Measurements from ENCODE around the gene RYR2.
"Not testable (repeated sequence)": the region's sequence is repeated elsewhere in the genome, so short reads cannot be mapped to it uniquely, and the experiment has no call there.

The RYR2 gene

DNA sequence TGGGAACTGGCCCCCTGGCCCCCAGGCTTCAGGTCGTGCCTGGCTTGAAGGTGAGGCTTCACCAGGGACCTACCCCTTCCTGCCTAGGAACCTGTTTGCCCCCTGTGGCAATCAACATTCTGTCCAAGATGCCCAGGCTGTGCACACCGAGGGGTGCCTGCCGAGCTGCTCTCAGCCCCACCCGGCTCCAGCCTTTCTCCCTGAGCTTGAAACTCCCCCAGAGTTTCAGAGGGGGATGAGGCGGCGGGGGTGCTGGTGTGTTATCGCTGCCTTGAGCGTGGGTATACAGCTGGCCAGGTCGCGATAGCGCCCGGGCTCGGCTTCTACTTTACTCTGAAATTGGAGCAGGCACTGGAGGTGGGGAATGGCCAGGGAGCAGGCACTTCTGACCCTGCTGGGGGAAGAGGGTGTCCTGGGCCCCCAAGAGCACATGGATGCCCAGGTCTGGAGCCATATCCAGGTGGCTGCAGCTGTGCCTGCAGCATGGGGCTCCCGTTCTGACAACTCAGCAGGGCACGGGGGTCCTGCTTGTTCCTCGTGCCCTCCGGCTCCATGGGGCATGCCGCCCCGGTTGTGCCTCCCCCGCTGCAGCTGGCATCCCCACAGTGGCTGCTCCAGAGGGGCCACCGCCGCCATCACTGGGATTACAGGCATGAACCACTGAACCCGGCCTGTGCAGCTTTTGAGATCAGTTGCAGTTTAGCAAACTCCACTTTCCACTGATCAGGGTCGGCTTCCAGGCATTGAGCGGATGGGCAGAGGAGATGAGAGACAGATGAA lies 29.8 kb downstream of the RYR2 start:
- in situ Hi-C loops (cut with MboI; ENCODE audit: low sequenced_read_pairs) = no loop called here

DNA sequence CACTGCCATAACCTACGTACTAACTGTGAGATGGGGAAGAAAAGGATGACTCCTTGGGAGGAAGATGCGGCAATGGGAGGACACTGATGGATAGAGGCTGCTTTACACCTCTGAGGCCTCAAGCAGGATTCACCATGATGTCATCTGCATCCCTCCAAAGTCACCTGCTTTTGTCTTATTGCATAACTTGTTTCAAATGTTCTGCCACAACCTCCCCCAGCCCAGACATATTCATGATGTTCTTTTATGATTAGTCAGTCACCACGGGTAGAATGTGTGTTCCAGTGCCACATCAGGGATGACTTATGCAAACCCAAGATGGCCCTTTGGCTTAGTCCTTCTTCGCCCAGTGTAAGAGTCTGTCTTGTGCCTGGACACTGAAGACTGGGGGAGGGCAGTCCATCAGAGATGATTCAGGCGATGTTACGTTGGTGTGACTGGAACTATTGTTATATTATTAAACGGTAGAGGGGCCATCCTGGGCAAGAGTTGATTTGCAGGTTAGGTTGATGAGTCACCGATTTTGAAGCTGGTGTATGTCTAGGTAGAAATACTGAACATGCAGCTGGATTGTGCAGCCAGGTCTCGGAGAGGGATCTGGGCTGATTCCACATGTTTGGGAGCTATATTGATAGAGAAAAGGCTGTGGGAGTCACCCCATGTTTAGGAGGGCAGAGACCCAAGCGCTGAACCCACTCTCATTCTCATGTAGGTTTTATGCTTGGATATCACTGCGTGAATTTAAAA lies 32.6 kb downstream of the RYR2 start:
- in situ Hi-C loops (cut with MboI; ENCODE audit: low sequenced_read_pairs) = no loop called here

DNA sequence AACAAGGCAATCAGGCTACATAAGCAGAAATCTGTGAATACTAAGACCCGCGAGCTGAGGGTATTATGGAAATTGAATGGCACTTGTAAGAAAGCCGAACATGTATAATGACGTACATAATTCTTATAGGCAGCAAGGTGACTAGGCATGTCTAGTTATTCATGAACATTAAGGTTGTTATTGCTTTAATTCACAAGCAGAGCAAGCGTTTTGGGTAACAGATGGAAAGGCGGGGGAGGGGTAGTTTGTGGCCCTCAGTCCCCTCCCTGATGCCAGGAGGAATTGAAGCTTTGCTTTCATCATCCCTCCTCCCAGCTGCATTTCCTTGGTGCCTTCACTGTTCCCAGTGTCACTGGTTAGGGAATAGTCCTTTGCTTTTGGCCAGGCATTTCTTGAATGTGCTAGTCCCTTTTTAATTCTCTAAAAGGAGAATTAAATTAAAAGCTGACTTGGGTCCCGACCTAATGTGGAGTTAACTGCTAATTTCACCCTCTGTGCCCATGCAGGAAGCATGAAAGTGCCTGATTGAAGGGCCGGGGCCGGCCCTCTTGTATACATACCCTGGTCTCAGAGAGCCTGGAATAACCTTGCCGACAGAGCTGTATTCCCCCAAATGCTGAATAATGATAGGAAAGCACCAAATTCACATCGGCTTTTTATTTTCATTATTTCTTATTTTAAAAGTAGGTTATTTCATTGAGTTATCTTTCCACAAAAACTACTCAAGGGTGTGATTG lies 42.5 kb downstream of the RYR2 start:
- in situ Hi-C loops (cut with MboI; ENCODE audit: low sequenced_read_pairs) = no loop called here

DNA sequence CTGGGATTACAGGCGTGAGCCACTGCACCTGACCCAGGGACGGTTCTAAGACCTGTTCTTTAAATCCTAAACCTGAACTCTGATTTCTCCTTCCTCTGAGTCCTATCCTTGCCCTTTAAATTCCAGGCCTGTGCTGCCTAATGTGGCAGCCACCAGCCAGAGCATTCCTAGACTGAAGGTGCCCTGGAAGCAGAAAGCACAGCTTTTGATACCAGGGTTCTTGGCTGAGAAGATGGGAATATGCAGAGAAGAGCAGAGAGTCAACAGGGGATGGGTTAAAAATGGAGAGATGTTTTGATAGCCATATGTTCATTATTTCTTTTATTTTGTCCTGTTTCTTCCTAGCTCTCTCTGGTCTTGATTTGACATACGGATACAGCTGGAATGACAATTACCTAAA lies 49.7 kb downstream of the RYR2 start:
- in situ Hi-C loops (cut with MboI; ENCODE audit: low sequenced_read_pairs) = no loop called here

DNA sequence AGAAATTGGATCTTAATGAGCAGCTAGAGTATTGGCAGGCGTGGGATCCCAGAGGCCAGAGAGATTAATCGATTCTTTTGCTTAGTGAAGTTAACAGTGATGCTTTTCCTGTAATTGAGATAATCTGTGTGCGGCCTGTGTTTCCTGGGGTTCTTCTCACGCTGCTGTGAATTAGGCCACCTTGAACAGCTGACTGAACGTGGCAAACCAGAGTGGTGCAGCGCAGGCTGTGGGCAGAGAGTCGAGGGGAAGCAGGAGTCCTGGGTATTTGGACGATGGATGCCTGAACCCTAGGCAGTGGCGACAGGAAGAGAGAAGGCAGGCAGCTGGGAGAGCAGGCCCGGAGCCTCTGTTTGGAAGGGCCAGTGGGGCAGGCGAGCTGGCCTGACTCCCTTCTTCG lies 51.7 kb downstream of the RYR2 start:
- in situ Hi-C loops (cut with MboI; ENCODE audit: low sequenced_read_pairs) = no loop called here

DNA sequence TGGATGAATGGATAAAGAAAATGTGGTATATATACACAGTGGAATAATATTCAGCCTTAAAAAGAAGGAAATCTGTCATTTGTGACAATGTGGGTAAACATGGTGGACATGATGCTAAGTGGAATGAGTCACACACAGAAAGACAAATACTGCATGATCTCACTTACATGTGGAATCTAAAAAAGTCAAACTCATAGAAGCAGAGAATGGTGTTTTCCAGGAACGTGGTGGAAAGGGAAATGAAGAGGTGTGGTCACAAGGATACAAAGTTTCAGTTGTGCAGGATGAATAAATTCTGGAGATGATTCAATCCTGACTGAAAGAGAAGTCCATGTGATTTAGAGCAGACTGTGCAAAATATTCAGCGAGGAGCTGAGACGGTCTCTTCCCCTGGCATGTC lies 56.6 kb downstream of the RYR2 start:
- in situ Hi-C loops (cut with MboI; ENCODE audit: low sequenced_read_pairs) = no loop called here

DNA sequence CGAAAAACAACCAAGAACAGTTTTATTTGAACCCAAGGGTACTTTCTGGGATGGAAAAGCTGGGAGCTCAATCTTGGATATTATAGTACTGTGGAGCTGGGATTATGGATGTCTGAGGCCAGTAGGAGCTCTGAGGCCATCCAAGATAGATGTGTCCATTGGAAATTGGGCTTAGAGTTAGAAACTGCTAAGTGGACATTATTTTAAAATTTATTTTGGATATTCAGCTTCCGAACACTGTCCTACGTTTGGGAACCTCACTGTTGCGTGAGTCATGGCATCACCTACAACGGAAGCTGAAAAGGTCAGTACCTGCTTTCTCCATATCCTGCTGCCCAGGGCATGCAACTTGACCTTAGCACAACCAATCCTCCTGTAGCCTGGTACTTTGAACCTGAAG lies 61.0 kb downstream of the RYR2 start:
- in situ Hi-C loops (cut with MboI; ENCODE audit: low sequenced_read_pairs) = no loop called here

DNA sequence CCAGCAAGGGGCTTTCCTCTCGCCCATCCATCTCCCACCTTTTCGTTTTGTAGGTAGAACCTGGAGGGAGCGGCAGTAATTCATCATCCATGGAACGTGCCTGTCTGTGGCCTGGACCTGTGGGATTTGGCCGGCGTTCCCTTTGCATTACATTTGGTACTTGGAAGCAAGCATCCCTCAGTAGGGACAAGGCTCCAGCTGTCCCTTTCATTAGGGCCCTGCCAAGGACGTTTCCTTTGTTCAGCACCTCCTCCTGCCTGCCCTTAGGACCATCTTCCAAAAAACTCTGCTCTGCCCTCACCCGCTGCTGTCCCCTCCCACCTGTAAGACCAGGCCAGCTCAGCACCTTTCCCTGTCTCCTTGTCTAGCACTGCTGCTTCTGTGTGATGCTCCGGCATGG lies 62.1 kb downstream of the RYR2 start:
- in situ Hi-C loops (cut with MboI; ENCODE audit: low sequenced_read_pairs) = no loop called here

DNA sequence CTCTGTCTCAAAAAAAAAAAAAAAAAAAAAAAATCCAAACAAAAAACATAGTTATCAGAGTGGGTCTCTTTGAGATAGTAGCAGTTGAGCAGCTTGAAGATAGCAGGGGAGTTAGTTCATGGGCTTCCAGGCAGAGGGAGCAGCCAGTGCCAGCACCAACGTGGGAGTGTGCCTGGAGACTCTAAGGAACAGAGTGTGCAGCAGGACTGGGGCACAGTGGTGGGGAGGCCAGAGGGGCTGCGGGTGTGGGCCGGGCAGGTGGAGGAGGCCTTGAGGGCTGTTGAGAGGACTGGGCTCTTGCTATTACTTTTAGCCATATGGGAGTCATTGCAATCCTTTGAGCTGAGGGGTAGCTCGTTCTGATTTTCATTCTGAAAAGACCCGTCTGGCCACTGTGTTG lies 63.8 kb downstream of the RYR2 start:
- in situ Hi-C loops (cut with MboI; ENCODE audit: low sequenced_read_pairs) = no loop called here

DNA sequence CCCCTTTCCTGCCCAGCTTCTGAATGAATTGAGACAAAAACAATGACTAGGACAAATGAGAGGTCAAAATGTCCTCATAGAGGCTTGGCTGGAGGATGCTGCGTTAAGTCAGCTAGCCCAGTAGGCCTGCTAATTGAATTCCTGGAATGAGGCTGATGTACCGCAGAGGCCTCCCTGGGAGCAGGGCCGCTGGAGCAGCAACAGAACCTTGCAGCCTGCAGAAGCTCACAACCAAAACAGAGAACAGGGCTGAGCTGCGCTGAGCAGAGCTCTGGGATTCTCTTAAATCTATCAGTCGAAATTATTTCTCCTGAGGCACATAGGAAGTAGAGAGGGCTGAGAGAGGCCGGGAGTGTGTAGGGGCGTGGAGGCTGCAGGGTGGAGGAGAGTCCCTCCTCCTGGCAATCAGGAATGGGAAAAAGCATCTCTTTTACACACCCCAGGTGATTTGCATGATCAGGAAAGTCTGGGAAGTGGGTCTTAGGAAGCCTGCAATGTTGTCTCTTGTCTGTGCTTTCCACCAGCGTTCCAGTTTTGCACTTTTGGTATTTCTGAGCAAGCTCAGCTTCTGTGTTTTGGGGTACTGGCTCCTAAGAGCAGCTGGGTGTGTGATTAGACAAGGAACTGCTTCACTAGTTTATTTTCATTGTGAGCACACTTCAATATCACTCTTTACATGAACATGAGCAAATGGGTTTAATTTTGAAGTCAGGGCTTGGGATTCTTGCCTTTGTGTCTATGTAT lies 66.5 kb downstream of the RYR2 start:
- in situ Hi-C loops (cut with MboI; ENCODE audit: low sequenced_read_pairs) = no loop called here

DNA sequence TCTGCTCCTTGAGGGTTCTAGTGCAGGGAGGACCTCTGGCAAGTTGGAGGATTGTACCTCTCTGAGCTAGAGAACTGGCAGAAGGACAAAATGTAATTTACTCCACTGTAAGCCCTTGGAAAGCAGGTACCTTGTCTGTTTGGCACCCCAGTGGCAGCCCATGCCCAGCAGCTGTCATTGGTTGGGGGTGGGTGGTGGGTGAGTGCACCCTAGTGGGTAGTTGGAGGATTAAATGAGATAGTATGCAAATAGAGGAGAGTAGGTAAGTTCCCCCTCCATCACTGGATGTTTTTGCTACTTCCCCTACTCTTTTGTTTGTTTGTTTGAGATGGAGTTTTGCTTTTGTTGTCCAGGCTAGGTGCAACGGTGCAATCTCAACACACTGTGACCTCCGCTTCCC lies 69.8 kb downstream of the RYR2 start:
- in situ Hi-C loops (cut with MboI; ENCODE audit: low sequenced_read_pairs) = no loop called here

DNA sequence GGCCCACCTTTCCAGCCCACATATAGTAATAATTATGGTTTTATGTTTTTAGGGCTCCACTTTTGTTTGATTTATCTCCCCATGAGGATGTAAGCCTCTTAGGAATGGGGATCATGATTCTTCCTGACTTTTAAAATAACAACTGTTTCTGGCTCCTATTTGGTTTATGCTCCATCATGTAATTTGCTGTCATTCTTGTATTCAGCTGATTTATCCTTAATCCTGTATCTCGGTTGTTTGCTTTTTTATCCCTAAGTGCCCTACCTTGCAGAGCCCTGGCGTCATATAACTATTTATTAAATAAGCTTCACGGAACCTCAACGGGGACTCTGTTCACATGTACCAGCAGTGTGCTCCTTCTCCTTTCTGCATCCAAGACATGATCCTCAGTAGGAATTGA lies 70.7 kb downstream of the RYR2 start:
- in situ Hi-C loops (cut with MboI; ENCODE audit: low sequenced_read_pairs) = no loop called here

DNA sequence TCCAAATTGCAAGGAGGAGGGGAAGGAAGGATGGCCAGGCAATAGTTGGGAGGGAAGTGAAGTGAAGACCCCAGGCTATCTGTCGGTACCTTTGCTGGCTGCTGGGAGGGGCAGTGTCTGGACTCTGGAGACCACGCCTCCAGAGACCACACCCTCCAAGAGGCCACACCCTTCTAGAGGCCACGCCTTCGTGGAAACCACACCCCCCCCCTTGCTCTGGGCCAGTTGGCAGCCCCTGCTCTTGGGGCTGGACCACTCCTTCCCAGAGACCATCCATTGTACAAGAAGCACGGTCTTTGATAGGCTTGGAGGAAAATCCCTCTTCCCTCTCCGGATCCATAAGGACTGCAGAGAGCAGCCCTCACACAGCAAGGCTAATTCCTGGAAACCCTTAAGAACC lies 73.1 kb downstream of the RYR2 start:
- in situ Hi-C loops (cut with MboI; ENCODE audit: low sequenced_read_pairs) = no loop called here

DNA sequence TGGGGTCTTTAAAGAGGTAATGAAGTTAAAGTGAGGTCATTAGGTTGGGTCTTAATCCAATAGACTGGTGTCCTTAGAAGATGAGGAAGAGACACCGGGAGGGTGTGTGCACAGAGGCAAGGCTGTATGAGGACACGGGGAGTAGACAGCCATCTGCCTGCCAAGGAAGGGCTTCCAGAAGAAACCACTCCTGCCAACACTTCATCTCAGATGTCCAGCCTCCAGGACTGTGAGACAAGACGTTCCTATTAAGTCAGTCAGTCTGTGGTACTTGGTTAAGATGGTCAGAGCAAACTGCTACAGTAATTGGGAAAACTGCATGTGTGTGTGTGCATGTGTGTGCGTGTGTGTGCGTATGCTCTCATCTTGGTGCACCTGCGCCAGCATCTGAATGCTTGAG lies 77.1 kb downstream of the RYR2 start:
- in situ Hi-C loops (cut with MboI; ENCODE audit: low sequenced_read_pairs) = no loop called here

DNA sequence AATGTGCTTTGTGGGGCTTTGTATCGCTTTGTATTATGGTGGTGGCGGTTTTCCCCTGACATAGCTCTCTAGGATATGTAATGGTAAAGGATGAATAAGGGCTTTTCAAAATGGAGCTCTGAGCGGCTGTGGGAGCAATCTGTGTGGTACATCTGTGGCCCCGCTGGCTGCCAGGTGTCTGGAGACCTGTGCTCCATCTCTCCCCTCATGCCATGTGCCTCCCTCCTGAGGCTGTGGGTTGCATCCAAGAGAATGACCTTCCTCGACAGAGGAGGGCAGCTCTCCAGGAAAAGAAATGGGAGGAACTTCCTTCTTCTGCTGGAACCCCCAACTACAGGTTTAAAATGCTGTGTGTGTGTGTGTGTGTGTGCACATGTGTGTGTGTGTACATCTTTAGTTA lies 78.7 kb downstream of the RYR2 start:
- in situ Hi-C loops (cut with MboI; ENCODE audit: low sequenced_read_pairs) = no loop called here

DNA sequence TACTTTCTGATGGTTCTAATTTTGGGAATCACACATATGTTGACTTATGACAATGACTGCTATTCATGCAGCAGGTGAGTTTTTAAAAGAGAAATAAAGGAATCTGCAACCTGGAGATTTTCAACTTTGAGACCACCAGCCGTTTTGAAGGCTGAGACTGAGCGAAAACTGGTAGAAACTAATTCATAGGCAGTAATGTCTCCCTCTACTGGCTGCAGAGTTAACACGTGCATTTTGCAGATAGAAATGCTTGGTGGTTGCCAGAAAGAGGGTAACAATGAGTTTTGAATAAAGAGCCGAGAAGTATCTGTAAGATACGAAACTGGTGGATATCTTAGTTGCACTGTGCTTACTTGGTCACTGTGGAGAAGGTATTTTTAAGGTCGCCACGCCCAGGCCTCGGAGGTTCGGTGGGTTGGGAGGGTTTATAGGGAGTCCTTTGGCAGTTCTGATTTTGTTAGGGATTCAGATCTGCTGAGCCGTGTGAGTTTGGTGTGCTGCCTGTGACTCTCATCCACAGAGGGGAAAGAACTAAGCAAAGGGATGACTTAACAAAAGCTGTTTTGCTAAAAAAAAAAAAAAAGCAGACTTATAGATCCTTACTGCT lies 83.0 kb downstream of the RYR2 start:
- in situ Hi-C loops (cut with MboI; ENCODE audit: low sequenced_read_pairs) = no loop called here

DNA sequence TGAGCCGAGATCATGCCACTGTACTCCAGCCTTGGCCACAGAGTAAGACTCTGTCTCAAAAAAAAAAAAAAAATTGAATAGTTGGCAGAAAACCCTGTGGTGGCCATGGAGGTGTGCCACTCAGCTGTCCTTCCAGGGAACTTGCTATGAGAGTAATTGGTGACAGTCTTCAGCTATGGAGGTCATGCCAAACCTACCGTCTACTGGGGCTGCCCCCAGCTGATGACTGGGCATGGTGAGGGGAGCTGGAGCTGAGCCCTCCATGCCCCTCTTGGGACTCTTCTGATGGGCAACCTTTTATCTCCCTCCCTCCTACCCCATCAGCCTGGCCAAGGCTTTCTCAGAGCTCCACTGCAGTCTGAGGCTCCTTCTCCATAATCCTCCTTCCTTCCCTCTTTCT lies 84.2 kb downstream of the RYR2 start:
- in situ Hi-C loops (cut with MboI; ENCODE audit: low sequenced_read_pairs) = no loop called here

DNA sequence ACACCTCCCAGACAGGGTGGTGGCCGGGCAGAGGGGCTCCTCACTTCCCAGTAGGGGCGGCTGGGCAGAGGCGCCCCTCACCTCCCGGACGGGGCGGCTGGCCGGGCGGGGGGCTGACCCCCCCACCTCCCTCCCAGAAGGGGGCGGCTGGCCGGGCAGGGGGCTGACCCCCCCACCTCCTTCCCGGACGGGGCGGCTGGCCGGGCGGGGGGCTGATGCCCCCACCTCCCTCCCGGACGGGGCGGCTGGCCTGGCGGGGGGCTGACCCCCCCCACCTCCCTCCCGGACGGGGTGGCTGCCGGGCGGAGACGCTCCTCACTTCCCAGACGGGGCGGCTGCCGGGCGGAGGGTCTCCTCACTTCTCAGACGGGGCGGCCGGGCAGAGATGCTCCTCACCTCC lies 85.3 kb downstream of the RYR2 start:
- in situ Hi-C loops (cut with MboI; ENCODE audit: low sequenced_read_pairs) = not testable (repeated sequence)

DNA sequence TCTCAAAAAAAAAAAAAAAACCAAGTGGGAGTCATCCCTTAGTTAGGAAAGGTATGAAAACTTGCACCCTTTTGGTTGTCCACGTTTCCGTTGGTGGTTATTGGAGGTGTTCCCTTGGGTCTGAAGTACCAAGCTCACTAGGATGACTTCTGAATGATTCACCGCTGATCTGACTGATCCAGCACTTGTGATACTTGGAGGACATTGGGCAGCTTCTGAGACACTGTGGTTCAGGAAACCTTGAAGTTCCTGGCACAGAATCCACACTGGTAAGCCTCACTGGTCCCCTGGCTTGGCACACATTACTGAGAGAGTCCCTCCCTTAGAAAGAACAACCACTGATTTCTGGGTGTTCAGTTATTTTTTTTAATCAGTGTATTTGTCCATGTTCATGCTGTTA lies 91.9 kb downstream of the RYR2 start:
- in situ Hi-C loops (cut with MboI; ENCODE audit: low sequenced_read_pairs) = no loop called here

DNA sequence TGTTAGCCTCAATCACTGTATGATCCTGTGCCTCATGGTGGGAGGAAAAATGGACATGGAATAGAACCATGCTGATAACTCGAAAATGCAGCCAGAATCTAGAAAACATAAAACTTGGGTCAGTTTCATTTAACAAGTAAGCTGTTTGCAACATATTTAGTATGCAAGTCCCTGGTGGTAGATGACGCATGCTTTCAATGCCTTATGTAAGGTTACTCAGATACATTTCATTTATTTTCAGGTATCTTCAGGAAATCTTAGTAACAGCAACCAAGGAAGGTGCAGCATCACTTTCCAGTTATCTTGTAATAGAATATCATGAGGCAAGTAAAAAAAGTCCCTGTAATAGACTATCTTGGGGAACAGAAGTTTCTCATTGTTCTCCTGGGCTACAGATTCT lies 92.9 kb downstream of the RYR2 start:
- in situ Hi-C loops (cut with MboI; ENCODE audit: low sequenced_read_pairs) = no loop called here

DNA sequence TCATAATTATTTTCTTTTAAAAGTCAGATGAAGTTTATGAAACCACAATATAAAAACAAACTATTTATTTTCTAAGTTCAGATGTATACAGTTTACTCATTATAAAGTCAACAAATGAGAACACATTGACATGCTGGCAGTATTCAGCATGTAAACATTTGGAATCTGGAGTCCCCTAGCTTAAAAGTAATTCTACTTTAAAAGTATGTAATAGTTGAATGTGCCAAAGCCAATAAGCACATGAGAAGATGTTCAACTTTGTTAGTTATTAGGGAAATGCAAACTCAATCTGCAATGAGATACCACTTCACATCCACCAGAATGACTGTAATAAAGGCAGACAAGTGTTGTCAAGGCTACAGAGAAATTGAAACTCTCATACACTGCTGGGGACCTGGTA lies 96.6 kb downstream of the RYR2 start:
- in situ Hi-C loops (cut with MboI; ENCODE audit: low sequenced_read_pairs) = no loop called here

Measured in HL-60/S4 treated with retinoic acid at 250 ng/mL for 4 days and 3 days (cell line).